KBM-7 (cell line): ENCODE data around the gene TMEM184C.

Source experiments
- DNase-seq: peaks from one replicate; pipeline ENCODE4 v3.0.0-alpha.2; 2015
- in situ Hi-C: fragments of 300-500 bp; cut with MboI; formaldehyde crosslinking; loops from 2 replicates; pipeline ENCODE4 v1.14.3; 2020; ENCODE audit warnings: low sequenced_read_pairs, low pct_unique_long_range_greater_than_20kb, mixed read lengths

The TMEM184C gene

GRCh38 chr4:147696866-147697265 is 79.7 kb downstream of the TMEM184C start:
- in situ Hi-C loops: no loop called here
- DNase-seq: no peak

GRCh38 chr4:147704846-147705245 is 87.6 kb downstream of the TMEM184C start:
- in situ Hi-C loops: no loop called here
- DNase-seq: no peak

GRCh38 chr4:147707892-147708672 is 90.9 kb downstream of the TMEM184C start:
- in situ Hi-C loops: no loop called here
- DNase-seq: peak; percentile 65

- in situ Hi-C loops: no loop called here
These were observed 92.8 kb downstream of the TMEM184C start for GRCh38 chr4:147709999-147710398.

GRCh38 chr4:147714575-147715401 is 97.6 kb downstream of the TMEM184C start:
- in situ Hi-C loops: no loop called here
- DNase-seq: no peak

More at GRCh38 chr4:147709999-147710398, 92.8 kb downstream of the TMEM184C start:
- no peak for DNase-seq

- in situ Hi-C loops: no loop called here
These were observed 100.7 kb downstream of the TMEM184C start for GRCh38 chr4:147717878-147718277.

More at GRCh38 chr4:147717878-147718277, 100.7 kb downstream of the TMEM184C start:
- DNase-seq: peak; percentile 38
